HL-60 (cell line): Measurements from ENCODE around the gene CDC42BPA.

Experiments used
- DNase-seq, 2 experiments: peaks; one replicate each; pipeline ENCODE4 v3.0.0-alpha.2; 2010 to 2020; ENCODE audit warnings: low read depth in 1 of 2, low spot score in 1 of 2
- H3K27ac ChIP-seq: fragments of 250-450 bp; sonication (Bioruptor Pico); replicated peaks from 2 replicates; pipeline ENCODE4 v1.5.1; 2020; ENCODE audit warnings: mild to moderate bottlenecking, moderate library complexity
- H3K27me3 ChIP-seq: fragments of 250-450 bp; sonication (Bioruptor Pico); 2 replicates; pipeline ENCODE4 v1.5.1; 2021; ENCODE audit warnings: mild to moderate bottlenecking, moderate library complexity; ENCODE audit not compliant: insufficient read depth, poor library complexity, severe bottlenecking
- H3K4me3 ChIP-seq: replicated peaks from 2 replicates; pipeline ENCODE4 v1.5.1; 2011; ENCODE audit warnings: mild to moderate bottlenecking, control low read depth, low read length; ENCODE audit not compliant: insufficient read depth
- GABPA ChIP-seq: IDR thresholded peaks from 2 replicates; pipeline ENCODE4 v1.6.1; 2012; ENCODE audit warnings: low read depth
- POLR2AphosphoS5 ChIP-seq: IDR thresholded peaks from 2 replicates; pipeline ENCODE4 v1.6.1; 2012; ENCODE audit warnings: low read depth
- SPI1 ChIP-seq: IDR thresholded peaks from 2 replicates; pipeline ENCODE4 v1.6.1; 2012; ENCODE audit warnings: low read depth, mild to moderate bottlenecking, borderline replicate concordance
- TF ChIP-seq, protein P1 (sequence below): IDR thresholded peaks from one replicate; pipeline ENCODE4 v1.5.1; 2011; ENCODE audit warnings: low read length, control low read depth, inconsistent platforms; ENCODE audit not compliant: insufficient read depth
- TF ChIP-seq, protein P2 (sequence below): IDR thresholded peaks from 2 replicates; pipeline ENCODE4 v1.6.1; 2012; ENCODE audit warnings: low read depth; ENCODE audit not compliant: insufficient replicate concordance

The CDC42BPA gene

DNA sequence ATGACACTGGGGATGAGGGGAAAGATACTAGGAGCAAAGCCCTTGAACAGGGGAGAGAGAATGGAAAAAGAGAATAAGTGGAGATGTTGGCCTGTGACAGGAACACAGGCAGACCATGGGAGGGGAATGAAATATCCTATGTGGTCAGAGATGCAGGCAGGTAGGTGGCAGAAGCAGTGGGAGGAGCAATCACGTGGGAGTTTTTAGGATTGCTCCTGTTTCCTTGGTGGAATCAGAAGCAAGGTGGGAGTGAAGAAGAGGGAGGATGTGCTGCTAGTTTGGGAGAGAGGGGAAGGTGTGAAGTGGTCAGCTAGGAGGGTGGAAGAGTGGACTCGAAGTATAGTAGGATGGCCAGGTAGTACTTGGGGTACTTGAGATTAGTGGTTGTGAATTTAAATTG lies 46.4 kb upstream of the CDC42BPA start:
- Histone ChIP-seq H3K27ac (no peak overlapping the region), H3K4me3 (no peak overlapping the region), H3K27me3 (no peaks in the 10 kb centered on the region)
- DNase-seq = no peak
- no peak for TF ChIP-seq GABPA
- no peak for TF ChIP-seq POLR2AphosphoS5
- no peak for TF ChIP-seq SPI1
- TF ChIP-seq, protein P1, sequence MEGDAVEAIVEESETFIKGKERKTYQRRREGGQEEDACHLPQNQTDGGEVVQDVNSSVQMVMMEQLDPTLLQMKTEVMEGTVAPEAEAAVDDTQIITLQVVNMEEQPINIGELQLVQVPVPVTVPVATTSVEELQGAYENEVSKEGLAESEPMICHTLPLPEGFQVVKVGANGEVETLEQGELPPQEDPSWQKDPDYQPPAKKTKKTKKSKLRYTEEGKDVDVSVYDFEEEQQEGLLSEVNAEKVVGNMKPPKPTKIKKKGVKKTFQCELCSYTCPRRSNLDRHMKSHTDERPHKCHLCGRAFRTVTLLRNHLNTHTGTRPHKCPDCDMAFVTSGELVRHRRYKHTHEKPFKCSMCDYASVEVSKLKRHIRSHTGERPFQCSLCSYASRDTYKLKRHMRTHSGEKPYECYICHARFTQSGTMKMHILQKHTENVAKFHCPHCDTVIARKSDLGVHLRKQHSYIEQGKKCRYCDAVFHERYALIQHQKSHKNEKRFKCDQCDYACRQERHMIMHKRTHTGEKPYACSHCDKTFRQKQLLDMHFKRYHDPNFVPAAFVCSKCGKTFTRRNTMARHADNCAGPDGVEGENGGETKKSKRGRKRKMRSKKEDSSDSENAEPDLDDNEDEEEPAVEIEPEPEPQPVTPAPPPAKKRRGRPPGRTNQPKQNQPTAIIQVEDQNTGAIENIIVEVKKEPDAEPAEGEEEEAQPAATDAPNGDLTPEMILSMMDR = no peak
- TF ChIP-seq, protein P2, sequence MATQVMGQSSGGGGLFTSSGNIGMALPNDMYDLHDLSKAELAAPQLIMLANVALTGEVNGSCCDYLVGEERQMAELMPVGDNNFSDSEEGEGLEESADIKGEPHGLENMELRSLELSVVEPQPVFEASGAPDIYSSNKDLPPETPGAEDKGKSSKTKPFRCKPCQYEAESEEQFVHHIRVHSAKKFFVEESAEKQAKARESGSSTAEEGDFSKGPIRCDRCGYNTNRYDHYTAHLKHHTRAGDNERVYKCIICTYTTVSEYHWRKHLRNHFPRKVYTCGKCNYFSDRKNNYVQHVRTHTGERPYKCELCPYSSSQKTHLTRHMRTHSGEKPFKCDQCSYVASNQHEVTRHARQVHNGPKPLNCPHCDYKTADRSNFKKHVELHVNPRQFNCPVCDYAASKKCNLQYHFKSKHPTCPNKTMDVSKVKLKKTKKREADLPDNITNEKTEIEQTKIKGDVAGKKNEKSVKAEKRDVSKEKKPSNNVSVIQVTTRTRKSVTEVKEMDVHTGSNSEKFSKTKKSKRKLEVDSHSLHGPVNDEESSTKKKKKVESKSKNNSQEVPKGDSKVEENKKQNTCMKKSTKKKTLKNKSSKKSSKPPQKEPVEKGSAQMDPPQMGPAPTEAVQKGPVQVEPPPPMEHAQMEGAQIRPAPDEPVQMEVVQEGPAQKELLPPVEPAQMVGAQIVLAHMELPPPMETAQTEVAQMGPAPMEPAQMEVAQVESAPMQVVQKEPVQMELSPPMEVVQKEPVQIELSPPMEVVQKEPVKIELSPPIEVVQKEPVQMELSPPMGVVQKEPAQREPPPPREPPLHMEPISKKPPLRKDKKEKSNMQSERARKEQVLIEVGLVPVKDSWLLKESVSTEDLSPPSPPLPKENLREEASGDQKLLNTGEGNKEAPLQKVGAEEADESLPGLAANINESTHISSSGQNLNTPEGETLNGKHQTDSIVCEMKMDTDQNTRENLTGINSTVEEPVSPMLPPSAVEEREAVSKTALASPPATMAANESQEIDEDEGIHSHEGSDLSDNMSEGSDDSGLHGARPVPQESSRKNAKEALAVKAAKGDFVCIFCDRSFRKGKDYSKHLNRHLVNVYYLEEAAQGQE = no peak

DNA sequence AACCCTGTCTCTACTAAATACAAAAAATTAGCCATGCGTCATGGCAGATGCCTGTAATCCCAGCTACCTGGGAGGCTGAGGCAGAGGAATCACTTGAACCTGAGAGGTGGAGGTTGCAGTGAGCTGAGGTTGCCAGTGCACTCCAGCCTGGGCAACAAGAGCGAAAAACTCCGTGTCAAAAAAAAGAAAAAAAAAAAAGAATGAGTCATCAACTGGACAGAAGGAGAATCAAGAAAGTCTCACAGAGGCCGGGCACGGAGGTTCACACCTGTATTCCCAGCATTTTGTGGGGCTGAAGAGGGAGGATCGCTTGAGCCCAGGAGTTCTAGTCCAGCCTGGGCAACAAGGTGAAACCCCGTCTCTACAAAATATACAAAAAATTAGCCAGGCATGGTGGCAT lies 45.5 kb upstream of the CDC42BPA start:
- Histone ChIP-seq H3K4me3 (no peak overlapping the region), H3K27me3 (no peaks in the 10 kb centered on the region), H3K27ac (no peak overlapping the region)
- no peak for DNase-seq
- TF ChIP-seq, protein P2 = no peak
- TF ChIP-seq GABPA = no peak
- no peak for TF ChIP-seq POLR2AphosphoS5
- TF ChIP-seq, protein P1 = no peak
- no peak for TF ChIP-seq SPI1

DNA sequence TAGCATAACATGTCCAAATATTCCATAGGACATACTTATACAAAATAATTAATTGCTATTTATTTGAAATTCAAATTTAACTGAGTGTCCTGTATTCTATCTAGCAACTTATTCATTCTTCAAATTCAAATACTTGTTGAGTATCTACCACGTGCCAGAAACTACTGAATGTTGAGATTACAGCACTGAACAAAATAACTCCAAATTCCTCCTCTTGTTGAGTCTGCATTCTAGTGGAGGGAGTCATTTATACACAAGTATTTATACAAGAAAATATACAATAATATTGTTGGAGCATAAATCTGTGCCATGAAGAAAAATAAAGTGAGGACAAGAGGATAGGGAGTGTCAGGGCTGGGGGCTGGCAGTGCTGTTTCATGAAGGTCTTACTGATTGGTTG lies 43.7 kb upstream of the CDC42BPA start:
- no peak overlapping the region for H3K4me3 ChIP-seq
- H3K27ac ChIP-seq = no peak overlapping the region

More for the DNA sequence above, 43.7 kb upstream of the CDC42BPA start:
- TF ChIP-seq GABPA (no peak), POLR2AphosphoS5 (no peak), SPI1 (no peak)
- TF ChIP-seq, protein P1 = no peak
- TF ChIP-seq, protein P2 = no peak
- no peaks in the 10 kb centered on the region for H3K27me3 ChIP-seq
- no peak for DNase-seq
